DOHH2 (cell line): Measurements from ENCODE around the gene SCAMP4.

Experiments
- H3F3A ChIP-seq: fragments of 200-600 bp; sonication (generic), shearing (Covaris generic); 2 replicates; pipeline ENCODE4 v1.6.0; 2016; ENCODE audit warnings: antibody characterized with exemption, mild to moderate bottlenecking; ENCODE audit not compliant: control insufficient read depth, insufficient read depth
- H3K27ac ChIP-seq: fragments of 200-600 bp; sonication (generic); 2 replicates; pipeline ENCODE4 v1.5.1; 2014; ENCODE audit warnings: low read depth, mild to moderate bottlenecking, low read length, moderate library complexity
- H3K27me3 ChIP-seq: fragments of 200-600 bp; sonication (generic); 2 replicates; pipeline ENCODE4 v1.6.1; 2014; ENCODE audit warnings: mild to moderate bottlenecking, low read length, mixed read lengths; ENCODE audit not compliant: control insufficient read depth
- H3K36me3 ChIP-seq: fragments of 200-600 bp; sonication (generic); 2 replicates; pipeline ENCODE4 v1.6.1; 2014; ENCODE audit warnings: mild to moderate bottlenecking, low read length, moderate library complexity, mixed read lengths; ENCODE audit not compliant: control insufficient read depth
- H3K4me1 ChIP-seq: fragments of 200-600 bp; sonication (generic); 2 replicates; pipeline ENCODE4 v1.6.1; 2014; ENCODE audit warnings: mild to moderate bottlenecking, low read length, mixed read lengths; ENCODE audit not compliant: control insufficient read depth
- H3K4me2 ChIP-seq: fragments of 200-600 bp; sonication (generic); 2 replicates; pipeline ENCODE4 v1.6.0; 2014; ENCODE audit warnings: mild to moderate bottlenecking, low read length, moderate library complexity
- H3K4me3 ChIP-seq: fragments of 200-600 bp; sonication (generic); 2 replicates; pipeline ENCODE4 v1.5.1; 2014; ENCODE audit warnings: mild to moderate bottlenecking, low read length, mixed read lengths
- H3K79me2 ChIP-seq: fragments of 200-600 bp; sonication (generic); 2 replicates; pipeline ENCODE4 v1.6.1; 2014; ENCODE audit warnings: mild to moderate bottlenecking, low read length, mixed read lengths; ENCODE audit not compliant: control insufficient read depth
- H3K9me2 ChIP-seq: fragments of 200-600 bp; sonication (generic); replicated peaks from 2 replicates; pipeline ENCODE4 v1.6.1; 2014; ENCODE audit warnings: mild to moderate bottlenecking, low read length, mixed read lengths; ENCODE audit not compliant: control insufficient read depth
- H3K9me3 ChIP-seq: fragments of 200-600 bp; sonication (generic); 2 replicates; pipeline ENCODE4 v1.6.1; 2014; ENCODE audit warnings: antibody characterized with exemption, low read length, mixed read lengths; ENCODE audit not compliant: control insufficient read depth, insufficient read depth
- H4K20me1 ChIP-seq: fragments of 200-600 bp; sonication (generic); 2 replicates; pipeline ENCODE4 v1.6.0; 2014; ENCODE audit warnings: low read depth, mild to moderate bottlenecking, antibody characterized with exemption, low read length, moderate library complexity; ENCODE audit not compliant: control insufficient read depth, insufficient read depth
- EZH2phosphoT487 ChIP-seq: fragments of 200-600 bp; sonication (generic); IDR thresholded peaks from 2 replicates; pipeline ENCODE4 v1.6.1; 2017; ENCODE audit warnings: borderline replicate concordance, mild to moderate bottlenecking, antibody characterized with exemption, low read length, moderate library complexity, mixed read lengths
- TF ChIP-seq, protein P1 (sequence below): fragments of 200-600 bp; sonication (generic); IDR thresholded peaks from one replicate; pipeline ENCODE4 v1.5.1; 2014; ENCODE audit warnings: antibody characterized with exemption, mild to moderate bottlenecking, low read depth, low read length; ENCODE audit not compliant: poor library complexity, severe bottlenecking

SCAMP4 gene

DNA sequence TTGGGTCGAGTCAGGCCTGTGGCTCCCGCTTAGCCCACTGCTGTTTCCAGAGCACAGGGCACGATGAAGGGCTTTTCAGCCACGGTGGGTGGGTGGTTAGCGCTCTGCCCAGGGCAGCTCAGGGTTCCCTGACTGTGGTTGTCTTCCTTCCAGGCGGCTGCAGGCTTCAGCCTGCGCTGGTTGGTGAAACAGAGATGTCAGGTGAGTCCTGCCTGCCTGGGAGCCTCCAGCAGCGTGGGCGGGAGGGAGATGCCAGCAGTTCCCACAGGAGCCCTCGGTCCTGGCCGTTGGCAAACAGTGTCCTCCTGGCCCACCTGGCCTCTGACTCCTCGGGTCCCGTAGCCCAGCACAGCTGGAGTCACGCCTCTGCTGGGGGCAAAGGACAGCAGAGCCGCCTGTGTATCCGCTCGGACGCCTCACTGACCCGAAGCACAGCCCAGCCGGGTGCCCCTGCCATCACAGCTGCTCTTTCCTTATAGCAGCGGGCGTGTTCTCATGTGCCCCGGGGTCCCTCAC is 9.7 kb downstream of the SCAMP4 start:
- Histone ChIP-seq H3K4me1 (no peaks in the 10 kb centered on the region), H3K9me2 (no peaks in the 10 kb centered on the region), H3K79me2 (peaks cover 44% of the 10 kb centered on the region), H3F3A (no peaks in the 10 kb centered on the region), H3K4me2 (no peak overlapping the region), H3K4me3 (no peak overlapping the region), H3K9me3 (no peaks in the 10 kb centered on the region), H3K27ac (no peak overlapping the region), H3K27me3 (no peaks in the 10 kb centered on the region), H3K36me3 (peaks cover 12% of the 10 kb centered on the region), H4K20me1 (0 out of 2 replicates have a peak, but pooled peaks cover 4% of the 10 kb centered on the region)
- TF ChIP-seq, protein P1, sequence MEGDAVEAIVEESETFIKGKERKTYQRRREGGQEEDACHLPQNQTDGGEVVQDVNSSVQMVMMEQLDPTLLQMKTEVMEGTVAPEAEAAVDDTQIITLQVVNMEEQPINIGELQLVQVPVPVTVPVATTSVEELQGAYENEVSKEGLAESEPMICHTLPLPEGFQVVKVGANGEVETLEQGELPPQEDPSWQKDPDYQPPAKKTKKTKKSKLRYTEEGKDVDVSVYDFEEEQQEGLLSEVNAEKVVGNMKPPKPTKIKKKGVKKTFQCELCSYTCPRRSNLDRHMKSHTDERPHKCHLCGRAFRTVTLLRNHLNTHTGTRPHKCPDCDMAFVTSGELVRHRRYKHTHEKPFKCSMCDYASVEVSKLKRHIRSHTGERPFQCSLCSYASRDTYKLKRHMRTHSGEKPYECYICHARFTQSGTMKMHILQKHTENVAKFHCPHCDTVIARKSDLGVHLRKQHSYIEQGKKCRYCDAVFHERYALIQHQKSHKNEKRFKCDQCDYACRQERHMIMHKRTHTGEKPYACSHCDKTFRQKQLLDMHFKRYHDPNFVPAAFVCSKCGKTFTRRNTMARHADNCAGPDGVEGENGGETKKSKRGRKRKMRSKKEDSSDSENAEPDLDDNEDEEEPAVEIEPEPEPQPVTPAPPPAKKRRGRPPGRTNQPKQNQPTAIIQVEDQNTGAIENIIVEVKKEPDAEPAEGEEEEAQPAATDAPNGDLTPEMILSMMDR = no peak
- TF ChIP-seq EZH2phosphoT487 = no peak

DNA sequence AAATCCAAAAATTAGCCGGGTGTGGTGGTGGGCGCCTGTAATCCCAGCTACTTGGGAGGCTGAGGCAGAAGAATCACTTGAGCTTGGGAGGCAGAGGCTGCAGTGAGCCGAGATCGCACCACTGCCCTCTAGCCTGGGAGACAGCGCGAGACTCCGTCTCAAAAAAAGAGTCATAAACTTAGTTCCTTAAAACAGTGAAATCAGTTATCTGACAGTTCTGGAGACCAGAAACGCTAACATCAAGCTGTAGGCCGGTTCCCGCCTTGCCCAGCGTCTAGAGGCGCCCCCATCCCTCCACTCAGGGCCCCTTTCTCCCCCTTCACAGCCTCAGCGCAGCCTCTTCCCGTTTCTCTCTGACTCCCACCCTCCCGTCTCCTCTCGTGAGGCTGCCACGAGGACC is 11.9 kb downstream of the SCAMP4 start:
- Histone ChIP-seq H3K9me3 (no peaks in the 10 kb centered on the region), H3K27ac (no peak overlapping the region), H4K20me1 (0 out of 2 replicates have a peak, but pooled peaks cover 4% of the 10 kb centered on the region), H3F3A (no peaks in the 10 kb centered on the region), H3K79me2 (peaks cover 24% of the 10 kb centered on the region), H3K4me3 (no peak overlapping the region), H3K27me3 (no peaks in the 10 kb centered on the region), H3K4me1 (no peaks in the 10 kb centered on the region), H3K9me2 (no peaks in the 10 kb centered on the region), H3K4me2 (no peak overlapping the region), H3K36me3 (peaks cover 21% of the 10 kb centered on the region)
- no peak for TF ChIP-seq EZH2phosphoT487
- TF ChIP-seq, protein P1 = no peak

DNA sequence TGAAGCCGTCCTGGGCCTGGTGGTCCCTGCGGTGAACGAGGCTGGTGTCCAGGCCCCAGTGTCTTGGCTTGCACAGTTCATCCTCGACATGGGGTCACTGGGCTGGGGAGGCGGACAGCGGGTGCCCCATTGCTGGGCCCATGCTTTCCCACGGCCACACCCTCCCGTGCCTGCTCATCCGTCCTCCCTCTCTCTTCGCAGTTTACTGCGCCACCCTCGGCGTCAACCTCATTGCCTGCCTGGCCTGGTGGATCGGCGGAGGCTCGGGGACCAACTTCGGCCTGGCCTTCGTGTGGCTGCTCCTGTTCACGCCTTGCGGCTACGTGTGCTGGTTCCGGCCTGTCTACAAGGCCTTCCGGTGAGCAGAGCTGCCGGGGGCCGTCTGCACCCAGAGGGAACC is 12.7 kb downstream of the SCAMP4 start:
- H3K9me2 ChIP-seq = no peaks in the 10 kb centered on the region
- H3K9me3 ChIP-seq = no peaks in the 10 kb centered on the region
- peaks cover 2% of the 10 kb centered on the region for H3K4me1 ChIP-seq
- peaks cover 24% of the 10 kb centered on the region for H3K36me3 ChIP-seq
- 0 out of 2 replicates have a peak, but pooled peaks cover 4% of the 10 kb centered on the region for H4K20me1 ChIP-seq
- H3K27me3 ChIP-seq = no peaks in the 10 kb centered on the region
- no peak overlapping the region for H3K4me2 ChIP-seq
- no peak overlapping the region for H3K27ac ChIP-seq
- H3K4me3 ChIP-seq = no peak overlapping the region
- H3F3A ChIP-seq = no peaks in the 10 kb centered on the region
- peaks cover 16% of the 10 kb centered on the region for H3K79me2 ChIP-seq
- TF ChIP-seq EZH2phosphoT487 = no peak
- TF ChIP-seq, protein P1 = no peak
